ENCODE data around the gene RAB40C. TPM values are rescaled to one million over a fixed set of nuclear protein-coding genes. Genes with fewer than 3 reads are reported as not detected.

The RAB40C gene
- total and polyA plus RNA-seq, 3 experiments from 2014 or later, result 12.3 to 22.8 (median 13.3) TPM

- DNase-seq, result no peak
- Histone ChIP-seq H3K4me3 (ENCODE audit: low read length) (no peak overlapping the region), H3K27me3 (ENCODE audit: insufficient read depth, low read length, poor library complexity, severe bottlenecking) (no peaks in the 10 kb centered on the region), H3K27ac (ENCODE audit: low read depth, low read length) (no peak overlapping the region), H3K4me1 (ENCODE audit: insufficient read depth, low read length) (no peaks in the 10 kb centered on the region), H3K9me3 (ENCODE audit: low read length) (no peaks in the 10 kb centered on the region), H3K36me3 (ENCODE audit: insufficient read depth, low read length) (no peaks in the 10 kb centered on the region)
- Mint-ChIP-seq H3K4me3 (no peak overlapping the region), H3K27ac (no peak overlapping the region), H3K27me3 (no peaks in the 10 kb centered on the region), H3K4me1 (peaks cover 0 to 2% (median 0%) of the 10 kb centered on the region in 3 donors), H3K9me3 (no peaks in the 10 kb centered on the region), H3K36me3 (no peaks in the 10 kb centered on the region)
- POLR2A ChIA-PET, result no interaction called here
- CTCF ChIA-PET, result interaction anchor here (1.2 kb wide), 1 partner anchor 25 kb away, joined by 3 read pairs; the partner anchor contains the start of gene JMJD8
These were observed 69.1 kb downstream of the RAB40C start for GRCh38 chr16:658679-659571.

DNA sequence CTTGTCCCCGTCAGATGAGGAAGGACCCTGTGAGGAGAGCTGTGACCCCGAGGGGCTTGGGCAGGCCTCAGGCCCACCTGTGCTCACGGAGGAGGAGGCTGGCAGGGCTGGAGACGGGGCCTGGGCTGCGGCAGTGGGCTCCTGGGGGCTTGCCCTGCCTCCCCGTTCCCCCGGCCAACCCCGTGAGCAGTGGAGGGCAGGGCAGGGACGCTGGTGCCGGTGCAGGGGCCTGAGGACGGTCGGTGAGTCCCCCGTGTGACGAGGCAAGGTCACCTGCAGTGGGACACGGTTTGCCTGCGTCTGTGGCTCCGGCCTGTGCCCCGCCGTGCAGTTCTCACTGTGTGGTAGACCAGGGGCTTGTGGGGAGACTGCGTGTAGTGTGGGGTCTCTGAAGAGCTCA is 69.8 kb downstream of the RAB40C start:
- no peak for DNase-seq
- no peaks in the 10 kb centered on the region for H3K27me3 ChIP-seq (ENCODE audit: insufficient read depth, low read length, poor library complexity, severe bottlenecking)
- ChIA-PET CTCF (interaction anchor here (1.2 kb wide), 1 partner anchor 25 kb away, joined by 3 read pairs; the partner anchor contains the start of gene JMJD8), POLR2A (interaction anchor here (0.5 kb wide), 1 partner anchor 20 kb away, joined by 4 read pairs; no protein-coding TSS in a partner anchor)
- no peaks in the 10 kb centered on the region for H3K9me3 ChIP-seq (ENCODE audit: low read length)
- no peaks in the 10 kb centered on the region for H3K36me3 ChIP-seq (ENCODE audit: insufficient read depth, low read length)
- Mint-ChIP-seq H3K27ac (no peak overlapping the region), H3K9me3 (no peaks in the 10 kb centered on the region), H3K4me3 (no peak overlapping the region), H3K4me1 (peaks cover 0 to 2% (median 0%) of the 10 kb centered on the region in 3 donors), H3K36me3 (no peaks in the 10 kb centered on the region), H3K27me3 (no peaks in the 10 kb centered on the region)
- no peaks in the 10 kb centered on the region for H3K4me1 ChIP-seq (ENCODE audit: insufficient read depth, low read length)
- H3K4me3 ChIP-seq (ENCODE audit: low read length), result no peak overlapping the region
- no peak overlapping the region for H3K27ac ChIP-seq (ENCODE audit: low read depth, low read length)

- ChIA-PET CTCF (interaction anchor here (1.2 kb wide), 1 partner anchor 24 kb away, joined by 3 read pairs; the partner anchor contains the start of gene JMJD8), POLR2A (interaction anchor here (0.5 kb wide), 1 partner anchor 20 kb away, joined by 4 read pairs; no protein-coding TSS in a partner anchor)
- no peaks in the 10 kb centered on the region for H3K36me3 ChIP-seq (ENCODE audit: insufficient read depth, low read length)
- no peaks in the 10 kb centered on the region for H3K4me1 ChIP-seq (ENCODE audit: insufficient read depth, low read length)
- Mint-ChIP-seq H3K4me1 (peaks cover 0 to 2% (median 0%) of the 10 kb centered on the region in 3 donors), H3K4me3 (no peak overlapping the region), H3K9me3 (no peaks in the 10 kb centered on the region), H3K27ac (no peak overlapping the region), H3K36me3 (no peaks in the 10 kb centered on the region), H3K27me3 (no peaks in the 10 kb centered on the region)
- H3K9me3 ChIP-seq (ENCODE audit: low read length), result no peaks in the 10 kb centered on the region
- no peaks in the 10 kb centered on the region for H3K27me3 ChIP-seq (ENCODE audit: insufficient read depth, low read length, poor library complexity, severe bottlenecking)
- no peak overlapping the region for H3K4me3 ChIP-seq (ENCODE audit: low read length)
- no peak overlapping the region for H3K27ac ChIP-seq (ENCODE audit: low read depth, low read length)
- no peak for DNase-seq
These were observed 70.2 kb downstream of the RAB40C start for GRCh38 chr16:660132-660458.

- Mint-ChIP-seq H3K27me3 (no peaks in the 10 kb centered on the region), H3K4me1 (peaks cover 0 to 2% (median 0%) of the 10 kb centered on the region in 3 donors), H3K27ac (no peak overlapping the region), H3K9me3 (no peaks in the 10 kb centered on the region), H3K4me3 (peak overlapping the region in 1 of 7 donors; percentile 23), H3K36me3 (no peaks in the 10 kb centered on the region)
- no peak overlapping the region for H3K4me3 ChIP-seq (ENCODE audit: low read length)
- H3K36me3 ChIP-seq (ENCODE audit: insufficient read depth, low read length), result no peaks in the 10 kb centered on the region
- ChIA-PET POLR2A (interaction anchor here (0.5 kb wide), 1 partner anchor 21 kb away, joined by 4 read pairs; no protein-coding TSS in a partner anchor), CTCF (no interaction called here)
- DNase-seq, result peak; percentile 33 to 68 (median 40)
- no peaks in the 10 kb centered on the region for H3K4me1 ChIP-seq (ENCODE audit: insufficient read depth, low read length)
- H3K27ac ChIP-seq (ENCODE audit: low read depth, low read length), result no peak overlapping the region
- H3K9me3 ChIP-seq (ENCODE audit: low read length), result no peaks in the 10 kb centered on the region
- H3K27me3 ChIP-seq (ENCODE audit: insufficient read depth, low read length, poor library complexity, severe bottlenecking), result no peaks in the 10 kb centered on the region
These were observed 70.8 kb downstream of the RAB40C start for GRCh38 chr16:660459-661183.

DNA sequence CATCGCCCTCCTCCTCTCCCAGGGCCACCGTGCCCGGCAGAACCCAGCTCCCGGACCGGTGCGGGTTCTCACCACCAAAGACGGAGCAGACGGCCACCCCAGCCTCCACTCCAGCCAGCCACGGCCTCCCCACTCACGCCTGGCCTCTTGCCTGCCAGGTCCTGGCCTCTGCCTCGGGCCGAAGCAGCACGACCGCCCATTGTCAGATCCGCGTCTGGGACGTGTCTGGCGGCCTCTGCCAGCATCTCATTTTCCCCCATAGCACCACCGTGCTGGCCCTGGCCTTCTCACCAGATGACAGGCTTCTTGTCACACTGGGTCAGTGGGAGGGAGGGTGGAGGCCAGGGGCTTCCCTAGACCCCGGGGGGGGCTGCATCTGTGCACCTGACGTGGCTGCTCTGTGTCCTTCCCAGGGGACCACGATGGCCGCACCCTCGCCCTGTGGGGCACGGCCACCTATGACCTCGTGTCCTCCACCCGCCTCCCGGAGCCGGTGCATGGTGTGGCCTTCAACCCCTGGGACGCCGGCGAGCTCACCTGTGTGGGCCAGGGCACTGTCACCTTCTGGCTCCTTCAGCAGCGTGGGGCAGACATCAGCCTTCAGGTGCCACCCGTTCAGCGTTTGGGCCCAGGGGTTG is 71.4 kb downstream of the RAB40C start:
- no peaks in the 10 kb centered on the region for H3K9me3 ChIP-seq (ENCODE audit: low read length)
- DNase-seq, result no peak
- Mint-ChIP-seq H3K27ac (no peak overlapping the region), H3K36me3 (no peaks in the 10 kb centered on the region), H3K27me3 (no peaks in the 10 kb centered on the region), H3K9me3 (no peaks in the 10 kb centered on the region), H3K4me3 (no peak overlapping the region), H3K4me1 (peaks cover 0 to 2% (median 0%) of the 10 kb centered on the region in 3 donors)
- no peaks in the 10 kb centered on the region for H3K36me3 ChIP-seq (ENCODE audit: insufficient read depth, low read length)
- H3K4me3 ChIP-seq (ENCODE audit: low read length), result no peak overlapping the region
- no peaks in the 10 kb centered on the region for H3K27me3 ChIP-seq (ENCODE audit: insufficient read depth, low read length, poor library complexity, severe bottlenecking)
- H3K4me1 ChIP-seq (ENCODE audit: insufficient read depth, low read length), result no peaks in the 10 kb centered on the region
- no peak overlapping the region for H3K27ac ChIP-seq (ENCODE audit: low read depth, low read length)
- CTCF ChIA-PET, result interaction anchor here (0.8 kb wide), 1 partner anchor 15 kb away, joined by 3 read pairs; no protein-coding TSS in a partner anchor
- POLR2A ChIA-PET, result no interaction called here

GRCh38 chr16:662095-662494 is 72.2 kb downstream of the RAB40C start:
- Mint-ChIP-seq H3K9me3 (no peaks in the 10 kb centered on the region), H3K4me3 (no peak overlapping the region), H3K27ac (no peak overlapping the region), H3K27me3 (no peaks in the 10 kb centered on the region), H3K4me1 (peaks cover 0 to 3% (median 2%) of the 10 kb centered on the region in 3 donors), H3K36me3 (no peaks in the 10 kb centered on the region)
- Histone ChIP-seq H3K27ac (ENCODE audit: low read depth, low read length) (no peak overlapping the region), H3K36me3 (ENCODE audit: insufficient read depth, low read length) (no peaks in the 10 kb centered on the region), H3K4me1 (ENCODE audit: insufficient read depth, low read length) (peaks cover 2% of the 10 kb centered on the region), H3K27me3 (ENCODE audit: insufficient read depth, low read length, poor library complexity, severe bottlenecking) (no peaks in the 10 kb centered on the region), H3K9me3 (ENCODE audit: low read length) (no peaks in the 10 kb centered on the region), H3K4me3 (ENCODE audit: low read length) (no peak overlapping the region)
- ChIA-PET POLR2A (interaction anchor here (0.8 kb wide), 1 partner anchor 13 kb away, joined by 3 read pairs; the partner anchor contains the start of gene WDR90), CTCF (interaction anchor here (0.8 kb wide), 1 partner anchor 14 kb away, joined by 3 read pairs; no protein-coding TSS in a partner anchor)
- DNase-seq, result no peak

GRCh38 chr16:662597-662996 is 72.7 kb downstream of the RAB40C start:
- H3K4me1 Mint-ChIP-seq, result peaks cover 2 to 8% (median 4%) of the 10 kb centered on the region in 3 donors
- H3K4me3 Mint-ChIP-seq, result no peak overlapping the region
- H3K9me3 ChIP-seq (ENCODE audit: low read length), result no peaks in the 10 kb centered on the region
- H3K27ac Mint-ChIP-seq, result no peak overlapping the region
- no peaks in the 10 kb centered on the region for H3K27me3 Mint-ChIP-seq
- no peak for DNase-seq
- no peaks in the 10 kb centered on the region for H3K36me3 ChIP-seq (ENCODE audit: insufficient read depth, low read length)
- no peak overlapping the region for H3K4me3 ChIP-seq (ENCODE audit: low read length)
- POLR2A ChIA-PET, result interaction anchor here (0.8 kb wide), 1 partner anchor 13 kb away, joined by 3 read pairs; the partner anchor contains the start of gene WDR90
- H3K4me1 ChIP-seq (ENCODE audit: insufficient read depth, low read length), result peaks cover 7% of the 10 kb centered on the region
- no peaks in the 10 kb centered on the region for H3K27me3 ChIP-seq (ENCODE audit: insufficient read depth, low read length, poor library complexity, severe bottlenecking)
- CTCF ChIA-PET, result no interaction called here
- no peaks in the 10 kb centered on the region for H3K9me3 Mint-ChIP-seq
- H3K27ac ChIP-seq (ENCODE audit: low read depth, low read length), result no peak overlapping the region
- H3K36me3 Mint-ChIP-seq, result no peaks in the 10 kb centered on the region
